WI38 (cell line): ENCODE results near the gene USP6.
"Not testable (repeated sequence)": the region's sequence is repeated elsewhere in the genome, so short reads cannot be mapped to it uniquely, and the experiment has no call there.

ENCODE experiments used
- H3K4me3 ChIP-seq: 2 replicates; pipeline ENCODE4 v1.5.1; 2011; ENCODE audit warnings: low read depth, mild to moderate bottlenecking, control low read depth, low read length
- CTCF ChIP-seq: IDR thresholded peaks from 2 replicates; pipeline ENCODE4 v1.5.1; 2012; ENCODE audit warnings: low read depth, mild to moderate bottlenecking, control low read depth, low read length

USP6 gene

GRCh38 chr17:5138616-5139457 lies 23.0 kb downstream of the USP6 start:
- no peak overlapping the region for H3K4me3 ChIP-seq

DNA sequence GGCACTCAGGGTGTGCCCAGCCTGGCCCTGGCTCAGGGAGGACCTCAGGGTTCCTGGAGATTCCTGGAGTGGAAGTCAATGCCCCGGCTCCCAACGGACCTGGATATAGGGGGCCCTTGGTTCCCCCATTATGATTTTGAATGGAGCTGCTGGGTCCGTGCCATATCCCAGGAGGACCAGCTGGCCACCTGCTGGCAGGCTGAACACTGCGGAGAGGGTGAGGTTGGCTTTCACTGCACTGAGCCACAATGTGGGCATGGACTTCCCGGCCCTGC lies 23.6 kb downstream of the USP6 start:
- H3K4me3 ChIP-seq: no peak overlapping the region
- no peak for TF ChIP-seq CTCF

More at GRCh38 chr17:5138616-5139457, 23.0 kb downstream of the USP6 start:
- TF ChIP-seq CTCF: no peak

- H3K4me3 ChIP-seq: not testable (repeated sequence)
These were observed 27.0 kb downstream of the USP6 start for GRCh38 chr17:5142877-5143276.

DNA sequence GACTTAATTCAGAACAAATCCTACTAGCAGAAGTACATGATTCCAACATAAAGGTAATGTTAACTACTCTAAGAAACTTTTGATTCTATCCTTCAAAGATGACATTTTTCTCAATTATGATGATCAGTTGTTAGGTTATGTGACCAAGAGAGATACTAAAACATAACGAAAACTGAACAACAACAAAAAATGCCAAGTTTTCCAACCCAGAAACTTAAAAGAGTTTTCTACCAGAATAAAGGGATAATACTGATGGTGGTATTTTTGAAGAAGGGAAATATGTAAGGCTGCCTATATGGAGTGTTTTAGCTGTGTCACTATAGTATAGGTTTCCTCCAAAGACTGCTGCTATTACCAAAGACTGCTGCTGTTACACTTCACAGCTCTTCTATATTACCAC lies 30.3 kb downstream of the USP6 start:
- H3K4me3 ChIP-seq: not testable (repeated sequence)

DNA sequence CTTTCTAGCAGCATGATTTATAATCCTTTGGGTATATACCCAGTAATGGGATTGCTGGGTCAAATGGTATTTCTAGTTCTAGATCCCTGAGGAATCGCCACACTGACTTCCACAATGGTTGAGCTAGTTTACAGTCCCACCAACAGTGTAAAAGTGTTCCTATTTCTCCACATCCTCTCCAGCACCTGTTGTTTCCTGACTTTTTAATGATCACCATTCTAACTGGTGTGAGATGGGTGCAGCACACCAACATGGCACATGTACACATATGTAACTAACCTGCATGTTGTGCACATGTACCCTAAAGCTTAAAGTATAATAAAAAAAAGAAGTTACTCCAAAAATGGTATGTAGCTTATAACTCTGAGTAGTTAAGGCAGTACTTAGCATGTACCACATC lies 44.9 kb downstream of the USP6 start:
- H3K4me3 ChIP-seq: not testable (repeated sequence)

- not testable (repeated sequence) for H3K4me3 ChIP-seq
These were observed 46.0 kb downstream of the USP6 start for GRCh38 chr17:5161793-5162192.

DNA sequence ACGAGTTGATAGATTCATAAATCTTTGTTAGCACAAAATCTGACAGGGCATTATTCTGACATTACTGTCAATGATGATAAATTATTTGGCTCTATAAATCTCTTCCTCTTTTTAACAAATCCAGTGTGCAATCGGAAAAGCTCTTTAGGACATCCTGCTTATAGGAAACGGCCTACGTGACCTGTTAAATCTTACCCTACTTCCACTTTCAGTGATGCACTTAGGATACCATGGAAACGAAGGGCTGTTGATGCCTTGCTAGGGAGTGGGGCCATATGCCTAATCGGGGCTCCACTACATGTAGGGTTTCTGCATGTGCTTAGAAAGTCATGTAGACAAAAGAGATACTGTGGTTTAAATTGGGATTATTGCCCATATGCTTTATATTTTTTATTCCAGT lies 48.6 kb downstream of the USP6 start:
- no peak for TF ChIP-seq CTCF

GRCh38 chr17:5165791-5166564 lies 50.1 kb downstream of the USP6 start:
- H3K4me3 ChIP-seq: not testable (repeated sequence)

More for the DNA sequence above, 48.6 kb downstream of the USP6 start:
- no peak overlapping the region for H3K4me3 ChIP-seq

GRCh38 chr17:5175027-5175426 lies 59.2 kb downstream of the USP6 start:
- not testable (repeated sequence) for H3K4me3 ChIP-seq

DNA sequence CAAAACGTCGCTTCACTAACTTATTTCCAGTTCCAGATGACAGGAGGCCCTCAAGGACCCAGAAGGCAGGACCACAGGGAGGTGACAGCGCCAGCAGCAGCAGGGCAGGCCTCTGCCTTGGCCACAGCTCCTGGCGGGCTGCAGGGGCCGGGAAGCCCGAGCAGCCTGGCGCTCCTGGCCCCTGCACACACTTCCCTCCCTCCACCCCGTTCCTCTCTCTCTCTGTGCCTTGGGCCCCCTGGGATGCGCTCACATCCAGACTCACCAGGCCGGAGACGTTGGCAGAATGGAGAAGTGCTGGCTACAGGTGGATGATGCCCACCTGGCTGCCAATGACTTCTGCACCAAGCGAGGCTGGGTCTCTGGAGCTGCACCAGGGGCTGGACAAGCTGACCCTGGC lies 63.2 kb downstream of the USP6 start:
- no peak overlapping the region for H3K4me3 ChIP-seq
- TF ChIP-seq CTCF: no peak
